Tibial nerve (tissue), 3 donors: ENCODE results near the gene LRRC49.

Experiments used
- CTCF ChIP-seq, 5 experiments: fragments of 200-600 bp in 3 of 5; fragments of 450-650 bp in 2 of 5; sonication (generic) in 3 of 5; IDR thresholded peaks; one replicate each; pipeline ENCODE4 v1.5.1; 2016 to 2019; ENCODE audit warnings: antibody characterized with exemption in 5 of 5, mild to moderate bottlenecking in 3 of 5, moderate library complexity in 2 of 5
- POLR2A ChIP-seq, 2 donors: fragments of 450-650 bp; IDR thresholded peaks; one replicate each; pipeline ENCODE4 v1.6.1; 2017; ENCODE audit warnings: antibody characterized with exemption in 2 of 2, mild to moderate bottlenecking in 2 of 2, moderate library complexity in 2 of 2

DNA sequence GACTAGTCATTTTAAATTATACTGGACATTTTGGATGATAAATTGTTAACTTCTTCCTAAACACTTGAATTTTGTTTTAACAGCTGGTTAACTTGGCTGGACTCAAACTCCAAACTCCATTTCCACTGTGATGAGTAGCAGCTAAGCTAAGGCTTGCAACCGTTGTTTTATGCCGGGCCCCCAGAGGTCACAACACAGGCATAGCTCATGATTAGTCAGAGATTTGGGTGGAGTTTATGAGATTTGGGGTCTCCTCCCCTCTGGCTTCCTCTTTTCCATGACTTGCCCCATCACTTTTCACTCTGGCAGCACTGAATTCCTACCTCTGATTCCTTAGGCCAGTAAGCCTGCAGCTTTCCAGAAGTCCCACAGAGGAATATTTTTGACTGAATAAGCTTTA, 13.2 kb upstream of the LRRC49 start:
- TF ChIP-seq CTCF (IDR thresholded peaks at IDR 0.05) = no peak
- TF ChIP-seq POLR2A (IDR thresholded peaks at IDR 0.05) = no peak
